Esophagus squamous epithelium (tissue), 4 donors: ENCODE data around the gene TBX5.

Source experiments
- CTCF ChIP-seq, 6 experiments: fragments of 450-650 bp in 4 of 6; fragments of 200-600 bp in 2 of 6; sonication (generic) in 2 of 6; IDR thresholded peaks; one replicate each; pipeline ENCODE4 v1.5.1; 2016 to 2019; ENCODE audit warnings: antibody characterized with exemption in 6 of 6, mild to moderate bottlenecking in 4 of 6, moderate library complexity in 4 of 6
- POLR2A ChIP-seq, 4 donors: fragments of 450-650 bp; IDR thresholded peaks; one replicate each; pipeline ENCODE4 v1.6.1; 2017; ENCODE audit warnings: antibody characterized with exemption in 4 of 4, mild to moderate bottlenecking in 4 of 4, moderate library complexity in 3 of 4

GRCh38 chr12:114384739-114385138 lies 21.2 kb downstream of the TBX5 start:
- TF ChIP-seq POLR2A (IDR thresholded peaks at IDR 0.05) (no peak), CTCF (IDR thresholded peaks at IDR 0.05) (no peak)
